Activated naive CD4-positive, alpha-beta T cell treated with anti-CD3 and anti-CD28 coated beads for 36 hours (primary cell): Measurements from ENCODE around the gene COA8. TPM values are rescaled to one million over a fixed set of nuclear protein-coding genes. Genes with fewer than 3 reads are reported as not detected.
A peak's percentile ranks its signal among the peaks of the same experiment; 100 is the strongest.

Source experiments
- CTCF ChIA-PET: fragments of 350-600 bp; sonication (Branson Sonifier 250); formaldehyde crosslinking; loops from one replicate; lab custom pipeline; 2021; ENCODE audit warnings: antibody characterized with exemption; lab: Charles Lee
- DNase-seq: peaks from one replicate; pipeline ENCODE4 v3.0.0-alpha.2; 2020
- H3K27ac Mint-ChIP-seq: one replicate; pipeline ENCODE4 v1.8.0; 2021; ENCODE audit warnings: mild to moderate bottlenecking, mixed read lengths
- H3K27me3 Mint-ChIP-seq: one replicate; pipeline ENCODE4 v1.8.0; 2021; ENCODE audit warnings: low read depth, mixed read lengths
- H3K36me3 Mint-ChIP-seq: one replicate; pipeline ENCODE4 v1.8.0; 2021; ENCODE audit warnings: low read depth, mixed read lengths
- H3K4me1 Mint-ChIP-seq: one replicate; pipeline ENCODE4 v1.8.0; 2021; ENCODE audit warnings: low read depth, mixed read lengths
- H3K4me3 Mint-ChIP-seq: one replicate; pipeline ENCODE4 v1.8.0; 2021; ENCODE audit warnings: mild to moderate bottlenecking, moderate library complexity, mixed read lengths
- H3K9me3 Mint-ChIP-seq: one replicate; pipeline ENCODE4 v1.8.0; 2021; ENCODE audit warnings: mixed read lengths
- intact Hi-C: fragments of 100-400 bp; cut with micrococcal nuclease; formaldehyde crosslinking; loops from one replicate; pipeline ENCODE4 v1.15.1; 2023
- total RNA-seq, 2 experiments: library from RNA; stranded (reverse); gene quantifications; one replicate each; pipeline ENCODE4 v1.2.3, GENCODE V29; 2021

The COA8 gene
- total RNA-seq, 2 experiments from 2014 or later = 36.8 to 48.4 TPM

DNA sequence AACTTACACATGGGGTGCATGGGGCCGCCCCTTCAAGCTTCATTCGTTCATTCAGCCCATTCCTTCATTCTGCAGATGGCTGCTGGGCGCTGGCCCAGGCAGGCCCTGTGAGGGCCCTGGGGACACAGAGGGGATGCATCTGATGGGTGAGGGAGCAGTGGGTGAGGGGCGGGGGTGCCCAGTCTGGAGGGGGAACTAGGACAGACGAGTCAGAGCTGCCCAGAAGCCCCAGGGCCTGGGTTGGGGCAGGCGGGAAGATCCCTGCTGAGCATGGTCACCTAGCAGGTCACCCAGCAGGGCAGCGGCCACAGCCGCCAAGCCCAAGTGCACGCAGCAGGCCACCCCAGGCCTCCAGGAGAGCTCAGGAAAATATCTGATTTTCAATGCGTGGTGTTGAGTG is 19.6 kb upstream of the COA8 start:
- CTCF ChIA-PET = interaction anchor here (2.4 kb wide), 1 partner anchor 24 kb away, joined by 6 read pairs; no protein-coding TSS in a partner anchor
- no peaks in the 10 kb centered on the region for H3K9me3 Mint-ChIP-seq
- no peak for DNase-seq
- no peaks in the 10 kb centered on the region for H3K36me3 Mint-ChIP-seq
- H3K4me1 Mint-ChIP-seq = no peaks in the 10 kb centered on the region
- no peak overlapping the region for H3K27ac Mint-ChIP-seq
- intact Hi-C loops = no loop called here
- H3K4me3 Mint-ChIP-seq = no peak overlapping the region
- H3K27me3 Mint-ChIP-seq = peaks cover 2% of the 10 kb centered on the region

DNA sequence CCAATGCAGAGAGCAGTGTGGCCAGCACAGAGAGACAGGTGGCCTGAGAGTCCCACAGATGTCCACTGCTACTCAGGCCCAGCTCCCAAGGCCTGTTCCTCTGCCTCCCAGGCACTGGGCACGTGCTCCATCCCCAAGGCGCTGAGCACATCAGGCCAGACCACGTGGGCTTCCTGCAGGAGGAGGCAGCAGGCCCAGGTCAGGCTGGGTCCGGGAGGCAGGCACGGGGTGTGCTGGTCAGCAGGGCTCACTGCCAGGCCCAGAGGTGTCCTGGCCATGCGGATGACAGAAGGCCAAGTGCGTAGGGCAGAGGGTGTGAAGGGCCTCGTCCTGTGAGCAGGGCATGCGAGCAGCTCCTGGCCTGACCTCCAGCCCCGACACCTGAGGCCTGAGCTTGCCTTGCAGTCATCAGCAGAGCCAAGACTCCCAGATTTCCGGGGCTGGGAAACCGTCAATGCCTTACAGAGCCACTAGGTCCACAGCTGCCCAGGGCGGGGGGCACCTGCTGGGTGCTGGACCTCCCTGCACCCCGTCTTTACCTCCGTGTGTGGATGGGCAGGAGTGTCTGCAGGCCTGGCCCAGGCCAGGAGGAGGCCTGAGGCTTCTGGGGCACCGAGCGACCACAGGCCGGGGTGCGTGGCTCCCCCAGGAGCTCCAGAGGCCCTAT is 18.9 kb upstream of the COA8 start:
- no peaks in the 10 kb centered on the region for H3K36me3 Mint-ChIP-seq
- H3K4me3 Mint-ChIP-seq = no peak overlapping the region
- H3K4me1 Mint-ChIP-seq = no peaks in the 10 kb centered on the region
- CTCF ChIA-PET = interaction anchor here (0.5 to 2.4 kb wide), 2 partner anchors 25 to 269 kb away, joined by 4 to 6 read pairs; no protein-coding TSS in a partner anchor
- DNase-seq = no peak
- intact Hi-C loops = no loop called here
- peaks cover 2% of the 10 kb centered on the region for H3K27me3 Mint-ChIP-seq
- H3K27ac Mint-ChIP-seq = no peak overlapping the region
- H3K9me3 Mint-ChIP-seq = no peaks in the 10 kb centered on the region

DNA sequence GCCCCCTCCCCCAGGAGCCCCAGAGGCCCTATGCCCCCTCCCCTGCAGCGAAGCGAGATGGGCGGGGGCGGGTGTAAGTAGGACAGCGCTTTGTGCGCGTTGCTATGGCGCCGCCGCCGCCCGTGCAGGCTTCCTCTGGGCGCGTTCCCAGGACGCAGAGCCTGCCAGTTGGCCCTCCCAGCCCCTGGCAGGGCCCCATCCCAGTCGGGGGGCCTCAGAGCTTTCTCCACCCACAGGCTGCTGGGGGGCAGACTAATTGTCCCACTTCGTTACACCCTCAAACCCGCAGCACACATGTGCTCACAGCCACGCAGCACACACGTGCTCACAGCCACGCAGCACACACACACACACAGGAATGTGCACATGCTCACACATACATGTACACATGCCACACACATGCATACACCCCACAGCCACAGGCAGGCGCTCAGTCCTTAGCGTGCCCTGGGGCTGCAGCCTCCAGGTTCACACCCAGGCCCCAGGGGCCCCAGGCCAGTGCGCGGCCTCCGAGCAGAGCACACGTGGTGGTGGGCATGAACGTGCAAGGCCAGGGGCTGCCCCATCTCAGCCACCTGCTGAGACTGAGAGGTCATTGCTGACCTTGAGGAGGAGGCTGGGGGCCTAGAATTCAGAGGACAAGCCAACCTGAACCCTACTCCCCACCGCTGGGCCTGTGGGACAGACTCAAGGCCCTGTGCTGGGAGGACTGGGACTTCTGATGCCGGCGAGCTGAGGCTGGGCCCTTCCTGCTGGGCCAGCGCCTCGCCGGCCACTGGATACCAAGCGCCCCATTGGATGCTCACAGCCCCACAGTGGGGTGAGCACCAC is 18.2 kb upstream of the COA8 start:
- H3K27me3 Mint-ChIP-seq = peaks cover 2% of the 10 kb centered on the region
- no peak overlapping the region for H3K4me3 Mint-ChIP-seq
- H3K9me3 Mint-ChIP-seq = no peaks in the 10 kb centered on the region
- no peaks in the 10 kb centered on the region for H3K36me3 Mint-ChIP-seq
- no peaks in the 10 kb centered on the region for H3K4me1 Mint-ChIP-seq
- H3K27ac Mint-ChIP-seq = no peak overlapping the region
- CTCF ChIA-PET = interaction anchor here (0.5 to 2.4 kb wide), 3 partner anchors 12 to 270 kb away, joined by 3 to 6 read pairs (median 4); no protein-coding TSS in a partner anchor
- no peak for DNase-seq
- intact Hi-C loops = loop anchor here (5.0 kb wide), 2 partner anchors 42 to 467 kb away; no protein-coding TSS in a partner anchor

DNA sequence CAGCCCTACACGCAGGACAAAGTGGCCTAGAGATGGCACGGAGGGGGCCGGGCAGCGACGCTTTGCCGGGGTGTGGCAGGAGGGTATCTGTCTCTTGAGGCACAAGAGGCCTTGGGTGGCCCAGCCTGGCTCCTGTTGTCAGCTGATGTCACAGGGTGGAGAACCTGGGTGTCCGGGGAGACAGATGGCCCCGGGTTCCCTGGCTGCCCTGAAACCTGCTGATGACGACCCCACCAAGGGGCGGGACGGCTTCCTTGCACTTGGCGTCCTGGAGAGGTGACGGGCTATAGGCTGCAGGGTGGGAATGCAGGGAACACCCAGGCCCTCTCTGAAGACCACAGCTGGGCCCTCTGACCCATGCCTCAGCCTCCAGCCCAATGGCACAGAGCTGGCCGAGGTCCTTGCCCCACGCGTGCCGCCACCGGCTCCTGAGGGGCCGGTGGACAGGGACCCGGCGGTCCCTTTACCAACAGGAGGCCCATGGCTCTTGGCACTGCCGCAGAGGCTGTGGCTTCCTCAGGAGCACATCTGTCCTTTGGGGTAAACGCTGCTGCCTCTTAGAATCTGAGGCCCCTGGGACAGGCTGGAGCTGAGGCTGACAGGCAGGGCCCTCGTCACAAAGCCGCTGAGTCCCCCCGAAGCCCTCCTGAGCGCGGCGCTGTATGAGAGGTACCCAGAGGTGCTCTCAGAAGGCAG is 17.4 kb upstream of the COA8 start:
- CTCF ChIA-PET = interaction anchor here (0.8 to 1.1 kb wide), 2 partner anchors 13 to 26 kb away, joined by 3 to 7 read pairs; no protein-coding TSS in a partner anchor
- H3K27me3 Mint-ChIP-seq = peaks cover 1% of the 10 kb centered on the region
- H3K36me3 Mint-ChIP-seq = no peaks in the 10 kb centered on the region
- H3K27ac Mint-ChIP-seq = no peak overlapping the region
- intact Hi-C loops = loop anchor here (5.0 kb wide), 2 partner anchors 43 to 468 kb away; no protein-coding TSS in a partner anchor
- no peak for DNase-seq
- H3K9me3 Mint-ChIP-seq = no peaks in the 10 kb centered on the region
- no peaks in the 10 kb centered on the region for H3K4me1 Mint-ChIP-seq
- no peak overlapping the region for H3K4me3 Mint-ChIP-seq

DNA sequence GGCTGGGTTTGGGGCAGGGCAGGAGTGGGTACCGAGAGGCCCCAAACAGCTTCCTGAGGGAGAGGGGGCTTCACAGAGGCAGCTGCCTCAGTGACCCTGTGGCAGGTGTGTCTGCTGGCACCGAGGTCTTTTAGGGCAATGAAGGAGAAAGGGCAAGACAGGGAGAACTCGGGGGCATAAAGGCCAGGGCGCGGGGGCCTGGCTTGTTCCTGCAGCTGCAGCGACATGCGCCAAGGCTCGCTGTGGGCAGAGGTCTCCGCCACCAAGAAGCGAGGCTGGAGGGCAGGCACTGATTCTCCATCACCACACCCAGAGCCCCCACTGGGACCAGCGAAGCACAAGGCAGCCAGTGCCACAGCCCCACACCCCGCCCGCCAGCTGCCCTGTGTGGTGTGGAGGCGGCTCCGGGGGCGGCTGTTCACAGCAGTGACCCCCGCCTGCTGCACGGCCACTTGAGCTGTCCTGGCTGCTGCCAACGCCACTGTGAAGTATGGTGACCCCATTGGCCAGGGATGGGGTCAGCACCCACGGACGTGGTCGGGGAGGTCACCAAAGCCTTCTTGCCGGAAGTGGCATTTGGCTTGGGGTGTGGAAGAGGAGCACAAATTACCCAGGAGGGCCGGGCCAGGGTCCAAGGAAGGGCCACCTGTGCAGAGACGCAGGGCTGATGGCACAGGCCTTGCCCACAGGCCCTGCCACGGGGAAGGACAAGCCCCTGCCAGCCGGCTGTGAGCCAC is 16.7 kb upstream of the COA8 start:
- no peak for DNase-seq
- no peaks in the 10 kb centered on the region for H3K4me1 Mint-ChIP-seq
- intact Hi-C loops = loop anchor here (5.0 kb wide), 2 partner anchors 44 to 469 kb away; no protein-coding TSS in a partner anchor
- no peaks in the 10 kb centered on the region for H3K9me3 Mint-ChIP-seq
- H3K27ac Mint-ChIP-seq = no peak overlapping the region
- CTCF ChIA-PET = interaction anchor here (1.1 kb wide), 1 partner anchor 27 kb away, joined by 7 read pairs; no protein-coding TSS in a partner anchor
- H3K27me3 Mint-ChIP-seq = no peaks in the 10 kb centered on the region
- H3K4me3 Mint-ChIP-seq = no peak overlapping the region
- H3K36me3 Mint-ChIP-seq = no peaks in the 10 kb centered on the region

DNA sequence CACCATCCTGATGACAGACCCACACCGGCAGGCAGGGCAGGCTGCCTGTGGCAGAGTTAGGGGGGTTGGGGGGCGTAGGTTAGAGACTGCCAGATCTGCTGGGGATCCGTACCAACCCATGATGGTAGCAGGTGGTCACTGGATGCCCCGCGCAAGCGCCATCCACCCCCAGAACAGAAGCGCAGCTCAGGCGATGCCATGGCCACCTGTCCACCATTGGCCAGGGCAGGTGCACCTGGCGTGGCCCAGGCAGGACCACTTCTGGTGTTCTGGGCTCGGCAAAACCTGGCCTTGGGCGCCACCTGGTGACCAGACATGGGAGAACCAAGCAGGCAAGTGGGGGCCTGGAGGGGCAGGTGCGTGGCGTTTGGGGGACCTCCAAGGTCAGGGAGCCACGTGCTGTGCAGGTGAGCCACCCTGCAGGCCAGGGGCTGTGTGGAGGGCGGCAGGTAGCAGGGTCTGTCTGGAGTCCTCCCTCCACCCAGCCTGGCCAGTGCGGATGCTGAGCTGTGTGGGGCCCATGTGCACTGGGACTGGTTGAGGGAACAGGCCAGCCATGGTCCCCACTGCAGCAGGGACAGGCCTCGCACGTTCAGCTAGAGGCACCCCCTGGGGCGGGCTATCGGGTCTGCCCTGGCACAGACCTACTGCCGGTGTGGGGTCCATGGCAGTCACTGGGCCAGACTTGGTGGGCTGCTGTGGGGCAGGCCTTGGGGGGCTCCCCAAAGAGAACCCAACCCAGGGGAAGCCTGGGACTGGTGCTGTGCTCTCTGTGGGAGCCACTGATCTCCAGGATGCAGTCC is 15.9 kb upstream of the COA8 start:
- Mint-ChIP-seq H3K27ac (no peak overlapping the region), H3K9me3 (no peaks in the 10 kb centered on the region), H3K36me3 (no peaks in the 10 kb centered on the region), H3K4me3 (no peak overlapping the region), H3K4me1 (no peaks in the 10 kb centered on the region), H3K27me3 (no peaks in the 10 kb centered on the region)
- CTCF ChIA-PET = interaction anchor here (0.6 to 1.6 kb wide), 7 partner anchors 12 to 41 kb away, joined by 3 to 14 read pairs (median 3); no protein-coding TSS in a partner anchor
- intact Hi-C loops = loop anchor here (1.0 to 5.0 kb wide), 3 partner anchors 29 to 470 kb away; no protein-coding TSS in a partner anchor
- DNase-seq = peak; percentile 72

DNA sequence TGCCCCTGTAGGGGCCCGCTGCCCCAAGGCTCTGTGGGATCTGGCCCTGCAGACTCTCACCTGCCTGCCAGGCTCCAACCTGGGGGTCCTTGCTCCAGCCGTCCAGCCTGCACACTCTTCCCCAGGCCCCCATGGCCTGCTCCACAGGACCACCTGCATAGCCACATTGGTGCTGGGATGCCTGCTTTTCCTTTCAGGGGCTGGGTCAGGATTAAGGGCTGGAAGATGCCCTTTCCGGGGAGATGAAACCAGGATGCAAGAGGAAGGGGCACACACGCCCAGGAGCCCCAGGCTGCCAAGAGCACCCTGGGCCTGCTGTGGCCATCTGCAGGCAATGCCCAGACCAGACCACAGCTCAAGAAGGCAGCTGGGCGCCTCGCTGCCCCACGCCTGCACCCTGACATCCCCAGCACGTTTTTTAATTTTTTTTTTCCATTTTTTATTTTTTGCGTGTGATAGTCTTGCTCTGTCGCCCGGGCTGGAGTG is 15.3 kb upstream of the COA8 start:
- H3K27me3 Mint-ChIP-seq = no peaks in the 10 kb centered on the region
- no peaks in the 10 kb centered on the region for H3K9me3 Mint-ChIP-seq
- DNase-seq = no peak
- no peak overlapping the region for H3K4me3 Mint-ChIP-seq
- no peaks in the 10 kb centered on the region for H3K4me1 Mint-ChIP-seq
- CTCF ChIA-PET = interaction anchor here (0.6 to 1.6 kb wide), 7 partner anchors 11 to 41 kb away, joined by 3 to 14 read pairs (median 3); no protein-coding TSS in a partner anchor
- intact Hi-C loops = loop anchor here (1.0 to 5.0 kb wide), 3 partner anchors 29 to 470 kb away; no protein-coding TSS in a partner anchor
- H3K36me3 Mint-ChIP-seq = no peaks in the 10 kb centered on the region
- H3K27ac Mint-ChIP-seq = no peak overlapping the region

DNA sequence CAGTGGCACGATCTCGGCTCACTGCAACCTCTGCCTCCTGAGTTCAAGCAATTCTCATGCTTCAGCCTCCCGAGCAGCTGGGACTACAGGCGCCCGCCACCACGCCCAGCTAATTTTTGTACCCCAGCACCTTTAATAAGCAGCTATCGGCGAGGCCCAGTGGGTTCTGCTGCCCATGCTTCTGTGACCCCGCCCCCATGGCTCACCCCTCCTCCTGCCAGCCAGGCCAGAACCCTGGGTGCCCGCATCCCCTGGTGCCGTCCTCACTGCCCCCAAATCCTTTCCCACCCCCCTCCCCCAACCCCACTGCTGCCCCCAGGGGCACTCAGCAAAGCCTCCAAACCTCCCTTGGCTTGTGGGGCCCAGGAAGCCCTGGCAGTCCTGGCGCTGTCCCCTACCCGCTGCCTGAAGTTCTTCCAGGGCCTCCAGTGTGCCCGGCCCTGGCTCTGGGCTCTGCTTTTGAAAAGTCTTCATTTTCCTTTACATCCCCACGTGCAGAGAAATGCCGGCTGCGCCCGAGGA is 14.8 kb upstream of the COA8 start:
- H3K9me3 Mint-ChIP-seq = no peaks in the 10 kb centered on the region
- no peak overlapping the region for H3K27ac Mint-ChIP-seq
- DNase-seq = no peak
- no peaks in the 10 kb centered on the region for H3K27me3 Mint-ChIP-seq
- no peak overlapping the region for H3K4me3 Mint-ChIP-seq
- no peaks in the 10 kb centered on the region for H3K4me1 Mint-ChIP-seq
- intact Hi-C loops = loop anchor here (1.0 to 5.0 kb wide), 3 partner anchors 30 to 471 kb away; no protein-coding TSS in a partner anchor
- H3K36me3 Mint-ChIP-seq = no peaks in the 10 kb centered on the region
- CTCF ChIA-PET = interaction anchor here (1.0 to 1.7 kb wide), 3 partner anchors 27 to 42 kb away, joined by 3 to 14 read pairs (median 8); no protein-coding TSS in a partner anchor

DNA sequence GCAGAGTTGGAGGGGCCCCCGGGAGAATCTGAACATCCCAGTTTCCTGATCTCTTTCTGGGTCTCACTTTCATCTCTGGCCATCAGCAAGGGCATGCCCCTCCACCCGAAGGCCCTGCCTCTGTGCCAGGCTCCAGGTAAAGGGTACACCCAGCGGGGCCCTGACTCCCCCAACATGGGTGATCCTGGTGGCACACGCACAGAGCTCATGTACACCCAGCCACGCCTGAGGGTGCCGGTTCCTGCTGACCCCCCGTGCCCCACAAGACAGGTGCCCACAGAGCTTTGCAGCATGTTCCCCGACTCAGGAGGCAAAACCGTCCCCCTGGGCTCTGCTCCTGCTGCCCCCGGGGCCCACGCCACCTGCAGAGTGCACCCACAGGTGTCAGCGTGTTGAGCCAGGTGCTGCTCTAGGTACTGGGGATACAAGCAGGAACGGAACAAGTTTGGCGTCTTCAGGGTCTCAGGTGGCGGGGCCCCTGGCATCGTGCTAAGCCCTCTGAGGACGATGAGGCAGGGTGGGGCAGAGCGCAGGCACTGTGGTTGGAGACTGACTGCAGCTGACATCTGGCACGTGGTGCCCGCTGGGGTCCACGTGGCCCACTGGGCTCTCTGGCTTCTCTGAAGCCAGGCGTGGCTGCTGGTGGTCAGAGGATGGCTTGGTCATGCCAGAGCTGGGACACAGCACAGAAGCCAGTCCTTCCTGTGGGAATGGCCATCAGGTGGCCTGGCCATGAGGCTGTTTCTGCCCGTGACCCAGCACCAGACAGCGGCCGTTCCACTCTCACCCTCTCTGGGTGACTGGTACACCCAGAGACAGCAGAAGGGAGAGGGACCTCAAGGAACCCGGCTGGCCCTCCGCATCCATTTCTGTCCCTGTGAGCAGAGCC is 14.1 kb upstream of the COA8 start:
- no peak for DNase-seq
- Mint-ChIP-seq H3K4me1 (no peaks in the 10 kb centered on the region), H3K27ac (no peak overlapping the region), H3K27me3 (no peaks in the 10 kb centered on the region), H3K9me3 (no peaks in the 10 kb centered on the region), H3K36me3 (no peaks in the 10 kb centered on the region), H3K4me3 (no peak overlapping the region)
- intact Hi-C loops = loop anchor here (5.0 kb wide), 2 partner anchors 46 to 471 kb away; no protein-coding TSS in a partner anchor
- CTCF ChIA-PET = interaction anchor here (1.7 kb wide), 1 partner anchor 30 kb away, joined by 7 read pairs; no protein-coding TSS in a partner anchor
